ENCODE data around the gene ZNF543.
"Not testable (repeated sequence)": the region's sequence is repeated elsewhere in the genome, so short reads cannot be mapped to it uniquely, and the experiment has no call there.

The ZNF543 gene

GRCh38 chr19:57320180-57321084, at the start of gene ZNF543:
Gene ZNF543, plus strand, starts transcription at chr19:57320472. Its CDS starts 382 bp downstream, at chr19:57320854.
- peak; percentile 95 for DNase-seq (ENCODE audit: low spot score)

GRCh38 chr19:57271280-57271679, 49.0 kb upstream of the ZNF543 start:
- no peak for DNase-seq (ENCODE audit: low spot score)

- DNase-seq (ENCODE audit: low spot score): no peak
Observed at GRCh38 chr19:57273014-57273413, 47.3 kb upstream of the ZNF543 start.

- no peak for DNase-seq (ENCODE audit: low spot score)
Observed at GRCh38 chr19:57276430-57276829, 43.8 kb upstream of the ZNF543 start.

- DNase-seq (ENCODE audit: low spot score): not testable (repeated sequence)
Observed at GRCh38 chr19:57278481-57278880, 41.8 kb upstream of the ZNF543 start.

GRCh38 chr19:57279418-57280164, 40.7 kb upstream of the ZNF543 start:
- DNase-seq (ENCODE audit: low spot score): peak; percentile 93

GRCh38 chr19:57280165-57280961, 39.9 kb upstream of the ZNF543 start, which contains the start of gene ZNF460:
Gene ZNF460, plus strand, starts transcription at chr19:57280485. Its CDS starts 322 bp downstream, at chr19:57280807.
- DNase-seq (ENCODE audit: low spot score): peak; percentile 97

GRCh38 chr19:57280962-57281400, 39.3 kb upstream of the ZNF543 start:
- no peak for DNase-seq (ENCODE audit: low spot score)

GRCh38 chr19:57282011-57282643, 38.1 kb upstream of the ZNF543 start:
- DNase-seq (ENCODE audit: low spot score): no peak

GRCh38 chr19:57288373-57288772, 31.9 kb upstream of the ZNF543 start:
- no peak for DNase-seq (ENCODE audit: low spot score)

GRCh38 chr19:57290970-57291369, 29.3 kb upstream of the ZNF543 start:
- DNase-seq (ENCODE audit: low spot score): no peak

- DNase-seq (ENCODE audit: low spot score): no peak
Observed at GRCh38 chr19:57292547-57292946, 27.7 kb upstream of the ZNF543 start.

- DNase-seq (ENCODE audit: low spot score): no peak
Observed at GRCh38 chr19:57293719-57294118, 26.6 kb upstream of the ZNF543 start.

- peak; percentile 73 for DNase-seq (ENCODE audit: low spot score)
Observed at GRCh38 chr19:57302020-57302465, 18.2 kb upstream of the ZNF543 start.

GRCh38 chr19:57302727-57303401, 17.4 kb upstream of the ZNF543 start:
- DNase-seq (ENCODE audit: low spot score): no peak

- DNase-seq (ENCODE audit: low spot score): no peak
Observed at GRCh38 chr19:57305056-57305455, 15.2 kb upstream of the ZNF543 start.

- DNase-seq (ENCODE audit: low spot score): no peak
Observed at GRCh38 chr19:57308514-57308913, 11.8 kb upstream of the ZNF543 start.

- no peak for DNase-seq (ENCODE audit: low spot score)
Observed at GRCh38 chr19:57310792-57311191, 9.5 kb upstream of the ZNF543 start.

GRCh38 chr19:57314146-57314545, 6.1 kb upstream of the ZNF543 start:
- DNase-seq (ENCODE audit: low spot score): no peak

- DNase-seq (ENCODE audit: low spot score): no peak
Observed at GRCh38 chr19:57317503-57317902, 2.8 kb upstream of the ZNF543 start.

- no peak for DNase-seq (ENCODE audit: low spot score)
Observed at GRCh38 chr19:57319869-57320179, 448 bp upstream of the ZNF543 start.

Measured in COLO829 (cell line).